HEK293T (cell line): ENCODE data around the gene CMTM7.
A peak's percentile ranks its signal among the peaks of the same experiment; 100 is the strongest.
"Not testable (repeated sequence)": the region's sequence is repeated elsewhere in the genome, so short reads cannot be mapped to it uniquely, and the experiment has no call there.

ENCODE experiments used
- CTCF ChIA-PET: fragments of 350-600 bp; formaldehyde crosslinking; extraction: SDS; loops from one replicate; lab custom pipeline; 2021; ENCODE audit warnings: antibody characterized with exemption, inconsistent platforms; lab: Yijun Ruan, JAX
- POLR2A ChIA-PET: fragments of 350-600 bp; formaldehyde crosslinking; extraction: SDS; loops from one replicate; lab custom pipeline; 2020; ENCODE audit warnings: antibody characterized with exemption, inconsistent platforms; lab: Yijun Ruan, JAX
- DNase-seq: peaks from one replicate; pipeline ENCODE4 v3.0.0; 2012; ENCODE audit warnings: mixed read lengths; ENCODE audit errors: extremely low spot score
- ARNT ChIP-seq: fragments of 450-650 bp; IDR thresholded peaks from 2 replicates; pipeline ENCODE4 v1.6.1; 2017; ENCODE audit warnings: mild to moderate bottlenecking
- BHLHE40 ChIP-seq: fragments of 450-650 bp; IDR thresholded peaks from 2 replicates; pipeline ENCODE4 v1.6.1; 2016; ENCODE audit warnings: mild to moderate bottlenecking, moderate library complexity, borderline replicate concordance
- CTBP1 ChIP-seq: fragments of 450-650 bp; IDR thresholded peaks from 2 replicates; pipeline ENCODE4 v1.6.1; 2016; ENCODE audit warnings: borderline replicate concordance
- ELF4 ChIP-seq: fragments of 450-650 bp; IDR thresholded peaks from 2 replicates; pipeline ENCODE4 v1.6.1; 2017; ENCODE audit warnings: antibody characterized with exemption
- FOXA1 ChIP-seq: fragments of 450-650 bp; IDR thresholded peaks from 2 replicates; pipeline ENCODE4 v1.6.1; 2016; ENCODE audit warnings: mild to moderate bottlenecking
- FOXK2 ChIP-seq: fragments of 450-650 bp; IDR thresholded peaks from 2 replicates; pipeline ENCODE4 v1.6.1; 2016; ENCODE audit warnings: mild to moderate bottlenecking
- FOXM1 ChIP-seq: fragments of 450-650 bp; IDR thresholded peaks from 2 replicates; pipeline ENCODE4 v1.6.1; 2017; ENCODE audit warnings: mild to moderate bottlenecking, borderline replicate concordance
- HDGF ChIP-seq: fragments of 450-650 bp; IDR thresholded peaks from 2 replicates; pipeline ENCODE4 v1.6.1; 2017; ENCODE audit warnings: antibody characterized with exemption, borderline replicate concordance
- L3MBTL2 ChIP-seq: fragments of 450-650 bp; conservative IDR thresholded peaks from 2 replicates; pipeline ENCODE4 v1.6.1; 2016; ENCODE audit warnings: mild to moderate bottlenecking
- LEF1 ChIP-seq: fragments of 450-650 bp; IDR thresholded peaks from 2 replicates; pipeline ENCODE4 v1.6.1; 2017; ENCODE audit warnings: mild to moderate bottlenecking, borderline replicate concordance
- NFRKB ChIP-seq: fragments of 450-650 bp; IDR thresholded peaks from 2 replicates; pipeline ENCODE4 v1.6.1; 2016; ENCODE audit warnings: mild to moderate bottlenecking, moderate library complexity
- PKNOX1 ChIP-seq: fragments of 450-650 bp; IDR thresholded peaks from 2 replicates; pipeline ENCODE4 v1.6.1; 2016
- SP1 ChIP-seq: fragments of 450-650 bp; IDR thresholded peaks from 2 replicates; pipeline ENCODE4 v1.6.1; 2017
- SUZ12 ChIP-seq: fragments of 450-650 bp; IDR thresholded peaks from 2 replicates; pipeline ENCODE4 v1.6.1; 2016; ENCODE audit warnings: mild to moderate bottlenecking
- TARDBP ChIP-seq: fragments of 450-650 bp; IDR thresholded peaks from 2 replicates; pipeline ENCODE4 v1.6.1; 2016
- ZNF384 ChIP-seq: fragments of 450-650 bp; IDR thresholded peaks from 2 replicates; pipeline ENCODE4 v1.6.1; 2016

CMTM7 gene

DNA sequence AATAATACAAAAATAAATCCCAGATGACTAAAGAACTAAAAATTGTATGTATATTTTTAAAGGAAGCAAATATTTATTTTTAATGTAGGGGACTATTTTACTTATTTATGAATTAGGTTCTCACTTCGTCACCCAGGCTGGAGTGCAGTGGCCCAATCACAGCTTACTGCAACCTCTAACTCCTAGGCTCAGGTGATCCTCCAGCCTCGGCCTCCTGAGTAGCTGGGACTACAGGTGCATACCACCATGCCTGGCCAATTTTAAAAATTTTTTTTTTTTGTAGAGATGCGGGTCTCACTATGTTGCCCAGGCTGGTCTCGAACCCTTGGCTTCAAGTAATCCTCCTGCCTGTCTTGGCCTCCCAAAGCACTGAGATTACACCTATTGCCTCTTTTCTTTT, 42.6 kb downstream of the CMTM7 start:
- DNase-seq = no peak
- POLR2A ChIA-PET = no interaction called here
- TF ChIP-seq SUZ12 (no peak), FOXA1 (no peak), TARDBP (no peak), SP1 (no peak), CTBP1 (no peak), L3MBTL2 (no peak), FOXM1 (no peak), BHLHE40 (no peak), ELF4 (no peak), PKNOX1 (no peak), FOXK2 (no peak), ARNT (no peak), HDGF (no peak), ZNF384 (no peak), LEF1 (no peak)
- CTCF ChIA-PET = interaction anchor here (0.7 kb wide), 1 partner anchor 122 kb away, joined by 3 read pairs; no protein-coding TSS in a partner anchor

GRCh38 chr3:32435911-32436815, 44.5 kb downstream of the CMTM7 start:
- TF ChIP-seq ELF4 (no peak), HDGF (no peak), FOXA1 (no peak), NFRKB (no peak), FOXM1 (no peak), ZNF384 (no peak), SUZ12 (no peak), BHLHE40 (no peak), FOXK2 (no peak), TARDBP (no peak), LEF1 (no peak), PKNOX1 (no peak), CTBP1 (no peak), ARNT (no peak), SP1 (no peak), L3MBTL2 (no peak)
- ChIA-PET CTCF (no interaction called here), POLR2A (no interaction called here)
- no peak for DNase-seq

GRCh38 chr3:32436816-32437189, 45.1 kb downstream of the CMTM7 start:
- ChIA-PET CTCF (no interaction called here), POLR2A (no interaction called here)
- DNase-seq = no peak
- no peak for TF ChIP-seq FOXM1

DNA sequence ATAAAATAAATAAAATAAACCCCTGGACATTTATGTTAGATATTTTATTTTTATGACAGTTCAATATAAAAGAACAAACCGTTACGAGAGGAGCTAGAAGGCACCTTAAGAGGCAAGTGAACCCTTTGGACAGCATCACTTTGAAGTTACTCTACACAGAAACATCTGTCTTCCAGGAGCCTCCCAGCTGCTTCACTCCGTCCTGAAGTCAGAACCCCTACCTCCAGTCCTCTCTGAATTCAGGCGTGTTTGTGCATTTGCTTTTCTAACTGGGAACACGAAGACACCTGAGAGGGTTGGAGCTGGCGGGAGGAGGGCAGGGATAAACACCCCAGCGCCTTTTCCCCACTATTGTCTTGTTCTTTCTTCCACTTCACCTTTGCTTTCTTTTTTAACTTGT, 46.2 kb downstream of the CMTM7 start:
- no peak for TF ChIP-seq ZNF384
- no peak for TF ChIP-seq TARDBP
- TF ChIP-seq FOXA1 = no peak
- TF ChIP-seq FOXK2 = no peak
- no peak for TF ChIP-seq ELF4
- no peak for TF ChIP-seq NFRKB
- no peak for TF ChIP-seq FOXM1
- TF ChIP-seq L3MBTL2 = no peak
- TF ChIP-seq HDGF = no peak
- TF ChIP-seq SP1 = no peak
- TF ChIP-seq BHLHE40 = no peak
- no peak for TF ChIP-seq PKNOX1
- DNase-seq = peak; percentile 3
- POLR2A ChIA-PET = no interaction called here
- CTCF ChIA-PET = no interaction called here

GRCh38 chr3:32438596-32439344, 47.1 kb downstream of the CMTM7 start:
- ChIA-PET POLR2A (no interaction called here), CTCF (interaction anchor here (0.6 kb wide), 1 partner anchor 35 kb away, joined by 4 read pairs; no protein-coding TSS in a partner anchor)
- TF ChIP-seq FOXM1 = no peak
- no peak for TF ChIP-seq L3MBTL2
- no peak for TF ChIP-seq SUZ12
- no peak for TF ChIP-seq SP1
- no peak for TF ChIP-seq PKNOX1
- no peak for TF ChIP-seq LEF1
- no peak for TF ChIP-seq HDGF
- TF ChIP-seq ARNT = no peak
- TF ChIP-seq FOXA1 = no peak
- no peak for TF ChIP-seq TARDBP
- no peak for TF ChIP-seq FOXK2
- TF ChIP-seq ELF4 = no peak
- TF ChIP-seq CTBP1 = no peak
- TF ChIP-seq ZNF384 = no peak
- TF ChIP-seq NFRKB = no peak
- TF ChIP-seq BHLHE40 = no peak
- no peak for DNase-seq

GRCh38 chr3:32439421-32439820, 47.8 kb downstream of the CMTM7 start:
- CTCF ChIA-PET, DNase-seq, POLR2A ChIA-PET: not testable (repeated sequence)
